Activated T-cell treated with anti-CD3 and anti-CD28 coated beads for 4 hours (primary cell): ENCODE data around the gene ZNRD2.
A peak's percentile ranks its signal among the peaks of the same experiment; 100 is the strongest.

Experiments
- DNase-seq: peaks from one replicate; pipeline ENCODE4 v3.0.0-alpha.2; 2020

Gene ZNRD2

DNA sequence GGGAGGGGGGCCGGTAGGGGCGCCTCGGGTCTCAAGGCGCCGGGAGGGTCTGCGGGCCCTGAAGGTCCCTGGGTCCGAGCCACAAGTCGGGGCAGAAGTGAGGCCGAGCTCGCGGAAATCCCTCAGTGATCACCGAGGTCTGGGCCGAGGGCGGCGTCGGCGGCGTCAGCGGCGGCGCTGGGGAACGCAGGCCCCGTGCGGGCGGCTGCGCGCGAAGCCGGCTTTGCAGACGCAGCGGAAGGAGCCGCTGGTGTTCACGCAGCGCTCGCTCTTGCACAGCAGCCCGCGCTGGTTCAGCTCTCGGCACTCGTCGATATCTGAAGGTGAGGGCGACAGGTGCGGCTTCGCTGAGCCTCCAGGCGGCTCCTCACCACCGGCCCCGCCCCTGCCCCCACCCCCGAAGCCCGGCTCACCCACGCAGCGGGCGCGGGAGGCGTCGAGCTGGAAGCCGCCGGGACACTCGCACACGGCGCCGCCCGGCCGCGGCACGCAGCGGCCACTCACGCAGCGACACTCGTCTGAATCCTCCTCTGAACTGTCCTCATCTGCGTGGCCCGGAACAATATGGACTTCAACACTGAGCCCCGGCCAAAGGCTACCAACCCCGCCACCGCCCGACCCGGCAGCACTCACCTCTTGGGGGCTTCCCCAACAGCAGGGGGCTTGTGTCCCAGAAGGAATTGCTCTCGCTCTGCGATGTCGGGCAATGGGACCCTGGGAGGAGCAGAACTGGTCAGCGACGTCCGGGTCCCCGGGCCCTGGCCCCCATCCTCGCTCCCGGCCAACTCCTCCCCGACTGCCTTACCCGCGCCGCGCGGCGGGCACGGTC, 31.1 kb upstream of the ZNRD2 start:
- no peak for DNase-seq

DNA sequence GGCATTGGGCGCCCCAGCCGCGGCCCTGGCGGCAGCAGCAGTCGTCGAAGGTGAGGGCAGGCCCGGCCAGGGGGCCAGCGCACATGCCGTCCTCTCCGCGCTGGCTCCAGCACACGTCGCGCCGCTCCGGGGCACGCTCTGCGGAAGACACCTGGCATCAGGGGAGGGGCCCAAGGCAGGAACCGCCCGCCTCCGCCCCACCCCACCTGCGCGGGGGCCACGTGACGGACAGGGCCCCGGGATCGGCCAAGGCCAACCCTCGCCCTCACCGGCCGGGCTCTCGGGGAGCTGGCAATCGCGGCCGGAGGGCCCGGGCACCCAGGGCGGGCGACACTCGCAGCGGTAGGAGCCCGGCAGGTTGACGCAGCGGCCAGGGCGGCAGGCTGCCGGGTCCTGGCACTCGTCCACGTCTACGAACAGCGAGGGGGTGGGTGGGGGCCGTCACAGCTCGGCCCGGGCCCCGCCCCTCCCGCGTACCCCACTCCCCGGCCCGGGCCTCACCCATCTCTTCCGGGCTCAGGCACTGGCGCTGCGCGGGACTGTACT, 30.5 kb upstream of the ZNRD2 start:
- no peak for DNase-seq

DNA sequence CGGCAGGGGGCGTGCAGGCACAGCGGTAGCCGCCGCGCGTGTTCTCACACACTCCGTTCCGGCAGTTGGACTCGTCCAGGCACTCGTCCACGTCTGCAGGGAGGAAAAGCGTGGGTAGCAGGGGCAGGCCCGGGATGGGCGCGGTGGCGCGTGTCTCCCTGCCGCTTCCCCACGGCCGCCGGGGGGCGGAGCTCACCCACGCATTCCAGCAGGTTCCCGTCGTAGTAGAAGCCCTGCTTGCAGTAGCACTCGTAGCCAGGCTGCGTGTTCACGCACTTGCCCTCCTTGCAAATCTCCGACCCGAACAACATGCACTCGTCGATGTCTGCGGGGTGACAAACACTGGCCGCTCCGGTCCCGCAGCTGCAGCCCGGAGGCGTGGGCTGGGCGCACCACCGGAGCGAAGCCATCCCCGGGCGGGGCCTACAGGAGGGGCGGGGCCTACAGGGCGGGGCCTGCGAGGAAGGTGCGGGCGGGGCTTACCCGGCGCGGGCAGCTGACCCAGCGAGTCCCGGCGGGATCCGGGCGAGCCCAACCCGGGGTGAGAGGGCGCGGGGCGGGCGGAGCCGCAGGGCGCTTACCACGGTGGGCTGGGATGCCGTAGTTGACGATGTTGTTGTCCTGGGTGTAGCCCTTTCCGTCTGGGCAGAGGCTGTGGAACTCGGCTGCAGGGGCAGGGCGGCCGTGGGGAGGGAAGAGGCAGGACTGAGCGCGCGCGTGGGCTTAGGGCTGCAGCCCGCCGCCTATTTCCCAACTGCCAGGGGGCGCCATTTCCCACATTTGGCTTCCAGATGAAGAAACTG, 29.8 kb upstream of the ZNRD2 start:
- DNase-seq: peak; percentile 74

DNA sequence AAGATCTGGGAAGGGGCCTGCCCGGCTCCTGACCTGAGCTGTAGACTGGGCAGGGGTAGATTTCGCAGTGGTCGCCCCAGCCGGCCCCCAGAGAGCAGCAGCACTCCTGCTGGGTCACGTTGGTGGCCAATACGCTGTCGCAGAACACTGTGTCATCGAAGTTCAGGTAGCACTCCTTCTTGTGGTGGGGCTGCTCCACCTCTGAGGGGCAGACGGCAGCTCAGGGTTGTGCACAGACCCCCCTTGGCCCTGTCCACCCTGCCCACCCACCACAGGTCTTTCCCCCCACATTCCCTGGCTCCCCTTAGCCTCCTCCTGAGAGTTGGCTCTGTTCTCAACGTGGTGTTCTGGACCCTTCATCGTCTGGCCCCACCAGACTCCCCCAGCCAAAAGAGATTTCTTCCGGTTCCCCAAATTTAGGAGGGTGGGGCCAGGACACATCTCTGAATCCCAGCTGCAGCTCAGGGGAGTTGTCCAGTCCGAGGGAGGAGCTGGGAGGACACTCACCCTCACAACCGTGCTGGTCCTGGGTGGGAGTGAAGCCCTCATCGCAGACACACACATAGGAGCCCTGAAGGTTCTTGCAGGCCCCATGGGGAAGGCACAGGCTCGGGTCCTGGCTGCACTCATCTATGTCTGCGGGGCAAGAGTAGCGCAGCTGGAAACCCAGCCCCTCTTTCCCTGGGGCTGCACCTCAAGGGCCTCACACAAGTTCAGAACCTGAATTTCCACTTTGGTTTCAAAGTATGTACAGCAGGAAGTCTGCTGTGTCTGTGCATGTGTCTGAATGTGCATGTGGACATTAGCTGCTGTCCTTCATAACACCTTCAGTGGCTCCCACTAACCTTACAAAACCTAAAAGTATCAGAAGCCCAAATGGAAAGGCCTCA, 28.9 kb upstream of the ZNRD2 start:
- no peak for DNase-seq

DNA sequence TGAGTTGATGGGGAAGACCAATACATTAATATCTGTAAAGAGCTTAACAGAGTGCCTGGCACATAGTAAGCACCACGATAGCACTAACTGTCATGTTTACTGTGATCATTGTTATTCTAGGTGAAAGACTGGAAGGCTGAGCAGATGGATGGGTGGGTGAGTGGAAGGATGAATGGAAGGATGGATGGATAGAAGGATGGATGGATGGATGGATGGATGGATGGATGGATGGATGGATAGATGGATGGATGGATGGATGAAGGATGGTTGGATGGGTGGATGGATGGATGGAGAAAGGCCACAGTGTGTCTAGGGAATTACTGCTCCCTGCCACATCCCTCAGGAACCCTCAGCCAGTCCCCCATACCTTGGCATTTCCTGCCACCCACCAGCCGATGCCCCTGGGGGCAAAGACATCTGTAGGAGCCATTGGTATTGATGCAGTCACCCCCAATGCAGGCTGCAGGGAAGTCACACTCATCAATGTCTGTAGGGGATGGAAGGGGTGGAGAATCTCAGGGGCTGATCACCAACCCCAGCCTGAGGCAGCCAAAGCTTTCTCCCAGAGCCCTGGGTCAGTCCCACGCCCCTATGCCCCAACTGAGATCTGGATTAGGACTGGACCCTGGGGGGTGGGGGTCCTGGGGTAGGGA, 27.4 kb upstream of the ZNRD2 start:
- DNase-seq: no peak

DNA sequence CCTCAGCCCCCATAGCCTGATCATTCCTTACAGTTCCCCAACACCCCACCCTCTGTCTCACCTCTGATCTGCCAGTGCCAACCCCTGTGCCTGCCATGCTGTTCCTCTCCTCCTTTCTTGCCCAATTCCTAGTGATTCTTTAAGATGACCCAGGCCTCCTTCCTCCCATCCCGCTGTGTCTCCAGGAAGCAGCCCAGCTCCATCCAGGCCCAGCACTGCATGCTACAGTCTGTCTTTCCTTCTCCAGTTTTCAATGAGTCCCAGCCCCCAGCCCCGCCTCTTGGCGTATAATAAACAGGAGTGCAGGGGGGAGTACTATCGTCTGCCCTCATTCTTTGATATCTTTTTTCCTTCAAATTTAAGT, 24.4 kb upstream of the ZNRD2 start:
- DNase-seq: no peak

DNA sequence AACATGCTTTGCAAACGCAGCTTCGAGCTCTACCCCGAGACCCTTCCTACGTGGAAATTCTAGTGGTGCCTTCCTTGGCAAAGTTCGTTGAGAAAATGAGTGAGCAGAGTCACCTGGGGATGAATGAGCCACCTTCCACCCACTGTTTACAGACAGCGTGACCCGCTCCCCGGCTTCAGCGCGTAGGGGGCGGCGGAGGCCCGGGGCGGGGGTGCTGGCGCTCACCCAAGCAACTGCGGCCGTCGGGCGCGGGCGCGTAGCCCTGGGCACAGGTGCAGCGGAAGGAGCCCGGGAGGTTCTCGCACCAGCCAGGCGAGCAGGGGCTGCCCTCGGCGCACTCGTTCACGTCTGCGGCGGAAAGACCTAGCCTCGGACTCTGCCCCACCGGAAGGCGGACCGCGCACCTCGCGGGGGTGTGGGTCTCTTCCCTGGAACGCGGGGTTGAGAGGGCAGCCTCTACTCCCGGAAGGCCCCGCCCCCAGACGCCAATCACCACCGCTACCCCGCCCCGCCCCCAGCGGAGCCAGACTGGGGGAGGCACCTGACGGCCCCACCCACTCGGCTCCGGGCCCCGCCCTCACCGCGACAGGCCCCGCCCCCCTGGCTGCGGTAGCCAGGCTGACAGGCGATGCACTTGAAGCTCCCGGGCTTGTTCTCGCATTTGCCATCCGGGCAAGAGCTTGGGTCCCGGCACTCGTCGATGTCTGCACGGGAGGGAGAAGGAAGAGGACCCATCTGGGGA, 23.9 kb upstream of the ZNRD2 start:
- peak; percentile 99 for DNase-seq

DNA sequence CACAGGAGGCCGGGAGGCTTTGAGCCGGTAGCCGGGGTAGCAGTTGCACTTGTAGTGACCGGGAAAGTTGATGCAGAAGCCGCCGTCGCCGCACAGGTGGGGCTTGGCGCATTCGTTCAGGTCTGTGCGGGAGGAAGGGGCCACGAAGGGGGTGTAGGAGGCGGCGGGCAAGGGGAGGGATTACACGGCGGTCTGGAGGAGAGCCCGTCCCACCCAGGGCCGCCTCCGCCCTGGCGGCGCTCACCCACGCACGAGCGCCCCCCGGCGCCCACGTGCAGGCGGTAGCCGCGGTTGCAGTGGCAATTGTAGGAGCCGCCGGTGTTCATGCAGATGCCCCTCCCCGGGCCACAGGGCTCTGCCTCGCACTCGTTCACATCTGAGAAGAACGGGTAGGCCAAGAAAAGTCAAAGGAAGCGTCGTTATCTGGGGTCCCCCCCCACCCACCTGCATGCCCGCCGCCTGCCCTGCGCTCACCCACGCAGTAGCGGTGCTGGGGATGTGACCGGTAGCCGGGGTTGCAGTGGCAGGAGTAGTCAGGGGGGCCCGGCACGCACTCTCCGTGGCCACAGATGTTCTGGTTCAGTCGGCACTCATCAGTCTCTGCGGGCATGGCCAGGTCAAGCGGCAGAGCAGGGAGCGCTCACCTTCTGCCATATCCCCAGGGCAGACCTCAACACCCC, 22.7 kb upstream of the ZNRD2 start:
- DNase-seq: no peak

DNA sequence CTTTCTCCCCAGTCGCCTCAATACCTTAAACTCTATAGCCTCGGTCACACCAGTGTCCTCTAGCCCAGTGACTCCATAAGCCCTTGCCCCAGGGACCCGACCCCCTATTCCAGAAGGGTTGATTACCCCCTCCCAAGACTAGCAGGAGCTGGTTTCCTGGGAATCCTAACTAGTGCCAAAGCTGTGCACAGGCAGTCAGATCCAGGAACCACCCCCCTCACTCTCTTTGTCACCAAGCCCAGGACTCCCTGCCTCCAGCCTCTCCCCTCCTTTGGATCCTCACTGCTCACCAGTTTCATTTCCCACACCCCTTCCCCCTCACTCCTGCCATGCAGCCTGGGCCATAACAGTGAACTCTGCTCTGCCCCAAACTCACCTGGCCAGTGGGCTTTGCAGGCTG, 21.9 kb upstream of the ZNRD2 start:
- DNase-seq: no peak

DNA sequence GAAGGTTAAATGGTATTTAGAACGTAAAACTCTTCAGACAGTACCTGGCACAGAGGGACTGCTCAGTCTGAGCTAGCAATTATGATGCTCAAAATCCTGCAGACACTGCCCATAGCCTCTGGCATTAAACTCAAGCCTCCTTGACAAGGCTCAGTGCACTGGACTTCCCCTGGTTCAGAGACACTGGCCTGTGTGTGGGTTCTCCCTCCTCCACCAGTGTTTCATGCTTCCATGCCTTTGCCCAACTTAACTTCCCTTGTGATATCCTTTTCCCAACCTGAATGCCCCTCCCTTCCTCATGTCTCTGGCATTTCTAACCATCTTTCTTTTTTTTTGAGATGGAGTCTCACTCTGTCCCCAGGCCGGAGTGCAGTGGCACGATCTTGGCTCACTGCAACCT, 21.2 kb upstream of the ZNRD2 start:
- DNase-seq: no peak

DNA sequence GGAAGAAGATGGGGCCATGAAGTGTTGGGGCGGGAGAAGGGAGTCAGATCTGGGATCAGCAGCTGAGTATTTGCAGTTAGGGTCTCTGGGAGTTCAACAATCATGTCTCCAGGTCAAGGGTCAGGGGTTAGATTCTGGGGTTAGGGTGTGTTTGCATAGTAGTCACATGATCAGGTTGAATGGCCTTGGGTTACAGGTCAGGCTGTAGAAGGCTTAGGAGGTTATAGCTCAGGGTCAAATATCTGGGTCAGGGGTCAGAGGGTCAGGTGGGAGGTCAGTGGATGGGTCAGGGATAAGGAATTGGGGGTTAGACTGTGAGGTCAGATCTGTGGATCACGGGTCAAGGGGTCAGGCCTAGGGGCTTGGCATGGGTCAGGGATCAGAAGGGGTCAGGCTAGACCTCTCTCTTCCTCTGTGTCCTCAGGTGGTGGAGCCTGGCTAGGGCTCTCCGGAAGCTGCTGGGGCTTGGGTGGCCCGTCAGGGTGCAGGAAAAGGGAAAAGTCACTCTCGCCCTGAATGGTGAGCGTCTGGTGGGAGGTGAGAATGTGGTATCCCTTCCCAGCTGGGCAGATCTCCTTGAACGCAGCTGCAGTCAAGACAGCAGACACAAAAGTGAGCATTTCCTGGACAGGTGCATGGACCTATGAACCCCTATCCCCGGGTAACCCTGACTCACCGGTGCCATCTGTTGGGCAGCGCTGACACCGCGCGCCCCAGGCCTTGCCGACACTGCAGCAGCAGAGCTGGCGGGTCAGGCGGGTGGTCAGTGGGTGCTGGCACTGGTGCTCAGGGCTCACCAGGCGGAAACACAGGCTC, 18.5 kb upstream of the ZNRD2 start:
- no peak for DNase-seq

DNA sequence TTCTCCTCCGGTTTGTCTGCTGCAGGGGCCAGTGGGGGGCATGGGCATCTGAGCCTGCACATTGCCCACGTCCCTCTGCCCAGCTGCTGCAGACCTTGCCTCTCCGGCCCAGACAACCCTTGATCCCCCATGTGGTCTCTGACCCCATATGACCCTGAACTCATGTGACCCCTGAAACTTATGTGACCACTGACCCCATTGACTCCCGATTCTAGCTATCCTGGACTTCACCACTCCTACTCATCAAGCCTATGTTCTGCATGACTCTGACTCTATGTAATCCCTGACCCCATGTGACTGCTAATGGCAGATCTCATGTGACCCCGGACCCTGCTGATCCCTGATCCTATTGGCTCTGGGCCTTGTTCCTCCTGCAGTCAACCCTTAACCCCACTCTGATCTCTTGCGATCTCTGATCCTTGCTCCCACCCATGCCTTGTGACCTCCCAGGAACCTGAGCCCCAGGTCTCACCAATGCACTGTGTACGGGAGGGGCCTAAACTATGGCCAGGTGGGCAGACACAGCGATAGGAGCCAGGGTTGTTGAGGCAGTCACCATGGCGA, 17.8 kb upstream of the ZNRD2 start:
- no peak for DNase-seq

DNA sequence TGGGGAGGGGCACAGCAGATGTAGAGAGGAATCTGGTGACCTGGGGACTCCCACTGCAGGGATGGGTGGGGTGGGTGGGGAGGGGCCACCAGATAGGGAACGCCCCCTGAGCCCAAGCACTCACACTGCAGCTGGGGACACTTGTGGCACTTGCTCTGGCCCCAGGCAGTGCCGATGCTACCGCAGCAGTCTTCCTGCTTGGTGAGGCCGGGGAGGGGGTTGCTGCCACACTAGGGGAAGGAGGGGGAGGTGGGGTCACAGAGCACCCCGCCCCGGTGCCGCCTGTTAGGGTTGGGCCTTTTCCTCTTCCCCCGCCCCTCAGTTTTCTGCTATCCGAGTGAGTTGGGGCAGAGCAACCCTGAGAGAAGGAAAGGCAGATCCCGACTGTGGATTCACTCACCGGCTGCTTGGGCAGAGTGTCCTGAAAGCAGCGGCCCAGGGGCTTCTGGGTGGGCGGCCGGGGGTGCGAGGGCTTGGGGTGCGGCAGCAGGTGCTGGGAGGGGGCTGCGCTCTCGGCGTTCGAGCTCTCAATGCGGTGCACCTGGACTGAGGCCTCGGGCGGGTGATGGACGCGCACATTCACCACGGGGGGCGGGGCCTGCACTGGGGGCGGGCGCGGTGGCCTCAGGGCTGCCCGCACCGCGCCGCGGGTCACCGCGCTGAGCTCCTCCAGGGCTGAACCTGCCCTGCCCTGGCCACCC, 16.8 kb upstream of the ZNRD2 start:
- DNase-seq: no peak

DNA sequence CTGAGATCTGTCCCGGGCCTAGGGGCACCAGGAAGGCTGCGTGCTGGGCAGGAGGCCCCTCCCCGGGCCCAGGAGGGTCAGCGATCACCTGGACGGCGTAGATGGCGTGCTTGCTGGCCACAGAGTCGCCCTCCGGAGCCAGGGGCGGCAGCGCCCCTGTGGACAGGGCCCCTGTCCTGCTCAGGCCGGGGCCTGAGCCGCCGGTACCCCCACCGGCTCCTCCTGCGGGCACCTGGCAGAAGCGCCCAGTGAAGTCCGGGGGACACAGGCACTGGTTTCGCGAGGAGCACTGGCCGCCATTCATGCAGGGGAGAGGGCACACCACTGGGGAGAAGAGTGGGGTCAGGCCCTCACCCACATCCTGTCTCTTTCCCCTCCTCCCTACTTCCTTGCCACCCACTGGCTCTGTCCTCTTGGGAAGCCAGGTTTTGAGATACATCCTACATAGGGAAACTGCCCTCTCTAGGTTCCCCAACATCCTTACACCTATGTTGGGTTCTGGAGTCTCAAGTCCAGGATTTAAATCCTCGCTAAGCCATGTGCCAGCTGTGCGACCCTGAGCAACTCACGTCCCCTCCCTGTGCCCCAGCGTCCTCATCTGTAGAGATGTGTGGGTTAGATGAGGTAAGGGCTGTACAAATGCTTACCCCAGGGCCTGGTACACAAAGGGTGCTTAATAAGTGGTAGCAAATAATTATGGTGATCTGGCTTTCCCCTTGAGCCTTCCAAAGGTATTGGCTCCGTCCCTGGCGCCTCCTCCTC, 16.0 kb upstream of the ZNRD2 start:
- no peak for DNase-seq

DNA sequence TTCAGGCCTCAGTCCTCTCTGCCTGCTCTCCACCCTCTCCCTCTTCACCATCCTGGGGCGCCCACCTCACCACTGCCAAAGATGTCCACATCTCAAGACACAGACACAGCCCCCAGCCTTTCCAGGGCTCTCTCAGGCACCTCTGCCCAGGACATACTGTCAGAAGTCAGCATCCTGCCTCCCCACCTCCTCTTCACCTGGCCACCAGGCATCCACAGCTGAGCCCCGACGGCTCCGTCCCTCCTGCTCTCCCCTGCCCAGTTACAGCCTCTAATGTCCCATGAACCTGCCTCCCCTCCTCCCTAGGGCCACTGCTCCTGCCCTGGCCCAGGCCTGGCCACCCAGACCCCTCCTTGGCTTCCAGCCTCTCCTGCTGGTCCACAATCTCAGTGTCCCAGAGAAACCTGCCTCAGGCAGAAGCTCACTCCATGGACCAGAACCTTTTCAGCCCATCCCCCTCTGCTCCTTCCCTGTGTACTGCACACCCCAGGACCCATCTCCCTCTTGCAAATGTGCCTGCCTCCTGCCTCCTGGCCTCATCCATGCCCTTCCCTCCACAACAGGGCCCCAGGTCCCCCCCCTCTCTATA, 15.3 kb upstream of the ZNRD2 start:
- DNase-seq: no peak

DNA sequence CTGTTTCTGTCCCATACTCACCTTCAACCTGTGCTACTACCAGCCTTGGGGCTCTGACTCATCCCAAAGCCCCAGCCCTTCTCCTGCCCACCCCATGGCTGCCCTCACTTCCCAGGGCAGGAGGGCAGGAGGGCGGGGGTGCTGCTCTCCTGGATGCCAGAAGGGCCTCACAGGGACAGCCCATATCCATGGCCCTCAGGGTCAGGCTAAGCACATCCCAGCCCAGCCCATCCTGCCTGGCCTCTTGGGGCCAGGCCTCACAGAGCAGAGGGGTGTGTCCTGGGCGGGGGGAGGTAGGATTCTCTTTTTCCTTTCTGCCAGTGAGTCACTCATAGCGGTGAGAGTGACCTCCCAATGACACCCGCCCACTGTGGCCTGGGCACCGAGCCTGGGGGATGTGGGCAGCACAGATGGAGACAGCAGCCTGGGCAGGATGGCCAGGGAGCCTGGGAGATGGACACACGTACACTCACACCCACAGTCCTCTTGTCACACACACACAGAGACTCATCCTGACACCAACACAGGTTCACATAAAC, 14.5 kb upstream of the ZNRD2 start:
- DNase-seq: no peak

DNA sequence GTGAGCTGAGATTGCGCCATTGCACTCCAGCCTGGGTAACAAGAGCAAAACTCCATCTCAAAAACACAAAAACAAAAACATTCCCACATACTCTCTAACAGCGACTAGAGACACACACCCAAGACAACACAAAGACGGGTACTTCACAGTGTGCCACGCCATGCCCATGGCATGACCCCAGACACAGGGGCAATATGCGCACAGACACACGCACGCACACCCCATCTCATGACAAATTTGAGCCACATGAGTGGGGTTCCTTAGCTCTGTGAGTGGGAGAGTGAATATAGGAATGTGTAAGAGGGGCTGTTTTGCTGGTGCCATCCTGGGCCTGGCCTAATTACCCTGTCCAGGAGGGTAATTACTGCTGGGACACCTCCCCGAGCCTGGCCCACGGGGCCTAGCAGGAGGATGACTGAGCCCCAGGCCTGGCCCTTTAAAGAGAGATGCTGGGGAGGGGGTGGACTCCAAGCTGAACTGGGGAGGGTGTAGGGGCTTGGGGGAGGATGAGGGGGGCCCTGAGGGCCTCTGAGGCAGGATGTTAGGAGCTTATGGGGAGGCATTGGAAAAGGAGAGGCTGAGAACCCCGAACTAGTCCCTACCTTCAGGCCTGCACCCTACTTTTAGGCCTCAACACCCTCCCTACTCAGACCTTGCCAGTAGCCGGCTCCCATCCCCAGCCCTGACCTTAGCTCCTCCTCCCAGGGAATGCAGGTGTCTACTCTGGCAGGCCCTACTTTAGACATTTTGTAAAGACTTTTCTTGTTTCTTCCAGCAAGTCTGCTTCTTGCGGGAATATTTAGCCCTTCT, 13.6 kb upstream of the ZNRD2 start:
- DNase-seq: no peak
